H1 (cell line): ENCODE data around the gene ELAVL1. TPM values are rescaled to one million over a fixed set of nuclear protein-coding genes. Genes with fewer than 3 reads are reported as not detected.
A peak's percentile ranks its signal among the peaks of the same experiment; 100 is the strongest.

Experiments used
- CTCF ChIA-PET: fragments of 300-600 bp; sonication (Branson Sonifier 250); formaldehyde crosslinking; loops from one replicate; lab custom pipeline; 2021; ENCODE audit not compliant: partially characterized antibody; lab: Charles Lee
- POLR2A ChIA-PET: fragments of 300-600 bp; sonication (Branson Sonifier 250); formaldehyde crosslinking; loops from one replicate; lab custom pipeline; 2021; ENCODE audit warnings: inconsistent platforms; ENCODE audit not compliant: partially characterized antibody; lab: Charles Lee
- DNase-seq, 2 experiments: peaks; one replicate each; pipeline versions ENCODE4 v3.0.0 to v3.0.0-alpha.2; 2010 to 2022; ENCODE audit warnings: low spot score in 2 of 2, low read depth in 1 of 2, mixed read lengths in 1 of 2
- FAIRE-seq: peaks from 2 replicates; lab custom pipeline; 2011; peaks lifted over from hg19 to GRCh38; lab: Jason Lieb, UNC
- H2AFZ ChIP-seq: 2 replicates; pipeline ENCODE4 v1.8.1; 2012; ENCODE audit warnings: low read length, inconsistent platforms
- H2AK5ac ChIP-seq: 2 replicates; pipeline ENCODE4 v1.6.1; 2013; ENCODE audit warnings: low read depth, low read length
- H2BK120ac ChIP-seq: replicated peaks from 2 replicates; pipeline ENCODE3; 2013; ENCODE audit warnings: low read depth, low read length, inconsistent platforms
- H2BK12ac ChIP-seq: 2 replicates; pipeline ENCODE4 v1.6.1; 2013; ENCODE audit warnings: low read depth, low read length
- H2BK15ac ChIP-seq: 2 replicates; pipeline ENCODE4 v1.6.1; 2013; ENCODE audit warnings: low read length
- H2BK20ac ChIP-seq: 2 replicates; pipeline ENCODE4 v1.6.1; 2013; ENCODE audit warnings: low read length
- H2BK5ac ChIP-seq: 2 replicates; pipeline ENCODE4 v1.6.1; 2013; ENCODE audit warnings: low read depth, low read length
- H3K14ac ChIP-seq: 2 replicates; pipeline ENCODE4 v1.6.1; 2013; ENCODE audit warnings: inconsistent platforms; ENCODE audit not compliant: insufficient read length
- H3K18ac ChIP-seq: 2 replicates; pipeline ENCODE4 v1.6.1; 2013; ENCODE audit warnings: low read length; ENCODE audit errors: extremely low read depth
- H3K23ac ChIP-seq: 2 replicates; pipeline ENCODE4 v1.6.1; 2013; ENCODE audit warnings: inconsistent platforms; ENCODE audit not compliant: insufficient read length
- H3K23me2 ChIP-seq: 2 replicates; pipeline ENCODE4 v1.6.1; 2013; ENCODE audit warnings: low read depth, low read length
- H3K27ac ChIP-seq: 2 replicates; pipeline ENCODE4 v1.6.1; 2011; ENCODE audit warnings: low read depth, low read length, inconsistent platforms
- H3K27me3 ChIP-seq, 4 experiments: replicated peaks in 1 of 4; 1 replicate in 1 of 4; 2 replicates in 3 of 4; pipeline versions ENCODE4 v1.6.1 to v1.8.1; 2011 to 2013; ENCODE audit warnings: low read length in 3 of 4, mild to moderate bottlenecking in 3 of 4, inconsistent platforms in 2 of 4, mixed read lengths in 2 of 4, moderate library complexity in 1 of 4; ENCODE audit not compliant: control insufficient read depth in 3 of 4, insufficient read depth in 3 of 4; ENCODE audit errors: extremely low read depth in 1 of 4
- H3K36me3 ChIP-seq, 4 experiments: 2 replicates each; pipeline versions ENCODE4 v1.6.1 to v1.8.1; 2011 to 2013; ENCODE audit warnings: mild to moderate bottlenecking in 4 of 4, low read length in 3 of 4, moderate library complexity in 2 of 4, control low read depth in 1 of 4, inconsistent platforms in 1 of 4; ENCODE audit not compliant: insufficient read depth in 4 of 4, control insufficient read depth in 2 of 4
- H3K4ac ChIP-seq: replicated peaks from 2 replicates; pipeline ENCODE3; 2013; ENCODE audit warnings: low read length, low read depth, mixed read lengths, inconsistent platforms; ENCODE audit not compliant: insufficient read length
- H3K4me1 ChIP-seq, 4 experiments: replicated peaks in 1 of 4; 1 replicate in 1 of 4; 2 replicates in 3 of 4; pipeline versions ENCODE4 v1.6.1 to v1.8.1; 2011 to 2013; ENCODE audit warnings: low read length in 3 of 4, inconsistent platforms in 2 of 4, mixed read lengths in 1 of 4; ENCODE audit not compliant: insufficient read depth in 4 of 4, control insufficient read depth in 3 of 4
- H3K4me2 ChIP-seq, 2 experiments: 2 replicates each; pipeline versions ENCODE4 v1.6.1 to v1.8.1; 2011 to 2013; ENCODE audit warnings: low read depth in 2 of 2, low read length in 2 of 2, control low read depth in 1 of 2, inconsistent platforms in 1 of 2, mild to moderate bottlenecking in 1 of 2; ENCODE audit not compliant: insufficient read depth in 1 of 2
- H3K4me3 ChIP-seq, 4 experiments: fragments of 200-600, 300-600 bp in 1 of 4; sonication (generic), shearing (Covaris generic), sonication (Bioruptor Twin) in 1 of 4; 2 replicates each; pipeline versions ENCODE4 v1.5.1 to v1.8.1; 2011 to 2016; ENCODE audit warnings: low read length in 4 of 4, low read depth in 3 of 4, control low read depth in 2 of 4, inconsistent platforms in 2 of 4, mild to moderate bottlenecking in 2 of 4, mixed read lengths in 1 of 4, moderate library complexity in 1 of 4; ENCODE audit not compliant: insufficient read depth in 2 of 4; ENCODE audit errors: extremely low read depth in 1 of 4
- H3K56ac ChIP-seq: replicated peaks from 2 replicates; pipeline ENCODE3; 2013; ENCODE audit warnings: low read depth, mild to moderate bottlenecking, mixed read lengths, low read length, inconsistent platforms; ENCODE audit not compliant: insufficient read length
- H3K79me1 ChIP-seq: 2 replicates; pipeline ENCODE4 v1.6.1; 2013; ENCODE audit warnings: low read depth, low read length, control low read depth
- H3K79me2 ChIP-seq, 2 experiments: 2 replicates each; pipeline versions ENCODE4 v1.6.1 to v1.8.1; 2012 to 2013; ENCODE audit warnings: low read length in 2 of 2, mild to moderate bottlenecking in 2 of 2, inconsistent platforms in 1 of 2; ENCODE audit not compliant: insufficient read depth in 2 of 2, control insufficient read depth in 1 of 2
- H3K9ac ChIP-seq, 4 experiments: replicated peaks in 1 of 4; 1 replicate in 1 of 4; 2 replicates in 3 of 4; pipeline versions ENCODE4 v1.6.1 to v1.8.1; 2011 to 2013; ENCODE audit warnings: low read depth in 3 of 4, low read length in 3 of 4, control low read depth in 2 of 4, mild to moderate bottlenecking in 2 of 4, moderate library complexity in 2 of 4, inconsistent platforms in 1 of 4; ENCODE audit errors: extremely low read depth in 1 of 4
- H3K9me3 ChIP-seq, 2 experiments: 2 replicates each; pipeline versions ENCODE4 v1.6.1 to v1.8.1; 2012 to 2013; ENCODE audit warnings: mild to moderate bottlenecking in 2 of 2, moderate library complexity in 2 of 2, control low read depth in 1 of 2, inconsistent platforms in 1 of 2, low read depth in 1 of 2, low read length in 1 of 2, mixed read lengths in 1 of 2; ENCODE audit not compliant: insufficient read depth in 2 of 2
- H4K20me1 ChIP-seq, 2 experiments: replicated peaks in 1 of 2; 2 replicates each; pipeline versions ENCODE3 to v1.8.1; 2011 to 2013; ENCODE audit warnings: inconsistent platforms in 2 of 2, low read length in 2 of 2, mild to moderate bottlenecking in 1 of 2; ENCODE audit not compliant: insufficient read depth in 2 of 2, control insufficient read depth in 1 of 2
- H4K5ac ChIP-seq: 2 replicates; pipeline ENCODE4 v1.6.1; 2013; ENCODE audit warnings: low read length, low read depth, mixed read lengths, inconsistent platforms; ENCODE audit not compliant: insufficient read length
- H4K8ac ChIP-seq: 2 replicates; pipeline ENCODE4 v1.8.0; 2013; ENCODE audit warnings: mild to moderate bottlenecking, moderate library complexity, low read length, inconsistent platforms; ENCODE audit not compliant: insufficient read depth; ENCODE audit errors: extremely low read depth
- H4K91ac ChIP-seq: replicated peaks from 2 replicates; pipeline ENCODE3; 2013; ENCODE audit warnings: low read length, mixed read lengths, inconsistent platforms; ENCODE audit not compliant: insufficient read length
- CREB1 ChIP-seq: IDR thresholded peaks from 2 replicates; pipeline ENCODE4 v1.6.1; 2012; ENCODE audit warnings: inconsistent platforms
- EP300 ChIP-seq, 2 experiments: IDR thresholded peaks; 1 replicate in 1 of 2; 2 replicates in 1 of 2; pipeline ENCODE4 v1.6.1; 2011 to 2012; ENCODE audit warnings: low read depth in 2 of 2, low read length in 2 of 2, mild to moderate bottlenecking in 2 of 2, borderline replicate concordance in 1 of 2, inconsistent platforms in 1 of 2, moderate library complexity in 1 of 2
- HDAC6 ChIP-seq: IDR thresholded peaks from one replicate; pipeline ENCODE4 v1.7.1; 2012; ENCODE audit warnings: low read depth, mild to moderate bottlenecking, inconsistent platforms, low read length, moderate library complexity
- KDM4A ChIP-seq: IDR thresholded peaks from one replicate; pipeline ENCODE4 v1.7.1; 2012; ENCODE audit warnings: low read depth, mild to moderate bottlenecking, moderate library complexity, low read length, inconsistent platforms; ENCODE audit not compliant: severe bottlenecking
- KDM5A ChIP-seq: fragments of 200-600 bp; IDR thresholded peaks from 2 replicates; pipeline ENCODE4 v1.7.1; 2012; ENCODE audit warnings: mild to moderate bottlenecking, low read length, inconsistent platforms, mixed read lengths
- RNF2 ChIP-seq: fragments of 200-900, 300-1000 bp; sonication (generic); IDR thresholded peaks from 2 replicates; pipeline ENCODE4 v1.7.1; 2016; ENCODE audit warnings: borderline replicate concordance, low read depth, mild to moderate bottlenecking, antibody characterized with exemption, low read length; ENCODE audit not compliant: poor library complexity, severe bottlenecking; ENCODE audit errors: missing control alignments
- TCF12 ChIP-seq: IDR thresholded peaks from 2 replicates; pipeline ENCODE4 v1.6.1; 2011; ENCODE audit warnings: low read depth, mild to moderate bottlenecking, low read length
- WGBS, 2 experiments: shearing (Covaris generic) in 1 of 2; methylation state at CpG; one replicate each; pipeline versions ENCODE4 v1.1.6 to v1.1.7; 2013 to 2015; ENCODE audit warnings: low lambda C conversion rate in 2 of 2, mixed read lengths in 2 of 2, inconsistent platforms in 1 of 2, low coverage in 1 of 2, missing lambda C conversion rate in 1 of 2; ENCODE audit not compliant: insufficient replicate concordance in 2 of 2, insufficient coverage in 1 of 2, insufficient read length in 1 of 2; ENCODE audit errors: extremely low coverage in 1 of 2, missing lambda C conversion rate in 1 of 2; 5-methylcytosine and 5-hydroxymethylcytosine counted together
- polyA plus RNA-seq, 7 experiments: library from polyadenylated mRNA; depleted of rRNA in 3 of 7; stranded (reverse) in 5 of 7; unstranded in 2 of 7; fragments of >200 nt in 5 of 7; fragments of 200-250 nt in 2 of 7; gene quantifications; 1 replicate in 5 of 7; 2 replicates in 1 of 7; 4 replicates in 1 of 7; pipeline versions ENCODE4 v1.2.1 to v1.2.3, GENCODE V29; 2011 to 2013; ENCODE audit warnings: missing spikeins in 2 of 7, mixed read lengths in 2 of 7
- total RNA-seq: library from RNA; stranded (reverse); fragmentation: NEBNext Ultra II Directional; extraction: Animal tissue kit (Norgen Biotek cat#: 25700); gene quantifications from 2 replicates; pipeline ENCODE4 v1.2.1, GENCODE V29; 2021
- TF ChIP-seq, protein P1 (sequence below), 3 experiments: IDR thresholded peaks; 1 replicate in 2 of 3; 2 replicates in 1 of 3; pipeline versions ENCODE4 v1.5.1 to v1.6.1; 2011; ENCODE audit warnings: low read length in 3 of 3, mild to moderate bottlenecking in 3 of 3, inconsistent platforms in 2 of 3, low read depth in 1 of 3, moderate library complexity in 1 of 3; ENCODE audit not compliant: insufficient read depth in 1 of 3; ENCODE audit errors: control extremely low read depth in 1 of 3

ELAVL1 gene
- total and polyA plus RNA-seq, 2 of the 8 experiments (the other 6 are each of a cell fraction or from before 2014, with no cell fraction given), result 56.7 to 163 TPM

GRCh38 chr19:7918615-7919421 lies 86.6 kb downstream of the ELAVL1 start:
- Histone ChIP-seq H3K4me3 (peak overlapping the region in 1 of 4 experiments; percentile 64; a peak in 1 of 8 replicates), H3K79me1 (no peaks in the 10 kb centered on the region), H3K36me3 (no peaks in the 10 kb centered on the region), H3K14ac (no peak overlapping the region), H3K9me3 (no peaks in the 10 kb centered on the region), H2AFZ (no peak overlapping the region), H3K23ac (no peak overlapping the region), H2BK20ac (no peak overlapping the region), H3K4me1 (peaks cover 0 to 20% (median 12%) of the 10 kb centered on the region in 4 experiments; a peak in 5 of 7 replicates), H3K9ac (no peak overlapping the region), H4K20me1 (peaks cover 5 to 10% of the 10 kb centered on the region in 2 experiments), H3K4ac (no peak overlapping the region), H2AK5ac (0 out of 2 replicates have a peak overlapping the region, but pooled peaks have one; percentile 39), H3K18ac (no peak overlapping the region), H2BK12ac (0 out of 2 replicates have a peak overlapping the region, but pooled peaks have one; percentile 60), H2BK120ac (no peak overlapping the region), H2BK5ac (no peak overlapping the region), H4K8ac (no peak overlapping the region), H3K79me2 (no peaks in the 10 kb centered on the region), H3K27ac (no peak overlapping the region), H3K23me2 (peaks cover 21% of the 10 kb centered on the region), H3K27me3 (peaks cover 17 to 44% (median 39%) of the 10 kb centered on the region in 4 experiments; a peak in 6 of 7 replicates), H4K5ac (no peak overlapping the region), H4K91ac (no peak overlapping the region), H3K4me2 (peak overlapping the region in 1 of 2 experiments; percentile 94; a peak in 1 of 4 replicates), H2BK15ac (no peak overlapping the region), H3K56ac (no peak overlapping the region)
- ChIA-PET CTCF (interaction anchor here (0.6 to 9.0 kb wide), 16 partner anchors 10 to 333 kb away, joined by 3 to 112 read pairs (median 6); partner anchors contain the start of genes MAP2K7, PRR36 and TIMM44), POLR2A (interaction anchor here (0.8 to 10.6 kb wide), 12 partner anchors 8 to 62 kb away, joined by 3 to 106 read pairs (median 9); partner anchors contain the start of genes MAP2K7, PRR36 and TIMM44)
- WGBS, 2 experiments, result 91% methylated on average over 38 of the region's 42 CpGs; no CpG with 5 or more reads in 1 of the 2 experiments
- FAIRE-seq (no peak), DNase-seq (no peak)
- no peak for TF ChIP-seq KDM5A
- no peak for TF ChIP-seq EP300 (IDR thresholded peaks at IDR 0.05; ENCODE audit: borderline replicate concordance in 1 of 2, low read depth in 2 of 2, low read length in 2 of 2)
- no peak for TF ChIP-seq RNF2
- TF ChIP-seq TCF12, result no peak
- TF ChIP-seq HDAC6, result no peak
- TF ChIP-seq, protein P1, sequence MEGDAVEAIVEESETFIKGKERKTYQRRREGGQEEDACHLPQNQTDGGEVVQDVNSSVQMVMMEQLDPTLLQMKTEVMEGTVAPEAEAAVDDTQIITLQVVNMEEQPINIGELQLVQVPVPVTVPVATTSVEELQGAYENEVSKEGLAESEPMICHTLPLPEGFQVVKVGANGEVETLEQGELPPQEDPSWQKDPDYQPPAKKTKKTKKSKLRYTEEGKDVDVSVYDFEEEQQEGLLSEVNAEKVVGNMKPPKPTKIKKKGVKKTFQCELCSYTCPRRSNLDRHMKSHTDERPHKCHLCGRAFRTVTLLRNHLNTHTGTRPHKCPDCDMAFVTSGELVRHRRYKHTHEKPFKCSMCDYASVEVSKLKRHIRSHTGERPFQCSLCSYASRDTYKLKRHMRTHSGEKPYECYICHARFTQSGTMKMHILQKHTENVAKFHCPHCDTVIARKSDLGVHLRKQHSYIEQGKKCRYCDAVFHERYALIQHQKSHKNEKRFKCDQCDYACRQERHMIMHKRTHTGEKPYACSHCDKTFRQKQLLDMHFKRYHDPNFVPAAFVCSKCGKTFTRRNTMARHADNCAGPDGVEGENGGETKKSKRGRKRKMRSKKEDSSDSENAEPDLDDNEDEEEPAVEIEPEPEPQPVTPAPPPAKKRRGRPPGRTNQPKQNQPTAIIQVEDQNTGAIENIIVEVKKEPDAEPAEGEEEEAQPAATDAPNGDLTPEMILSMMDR (IDR thresholded peaks at IDR 0.05; ENCODE audit: control extremely low read depth in 1 of 3, insufficient read depth in 1 of 3, low read depth in 1 of 3, low read length in 3 of 3), result no peak
- no peak for TF ChIP-seq KDM4A
- TF ChIP-seq CREB1, result no peak
